HCT116 (cell line): Measurements from ENCODE around the gene SCNN1B. TPM values are rescaled to one million over a fixed set of nuclear protein-coding genes. Genes with fewer than 3 reads are reported as not detected.

Experiments used
- ATAC-seq: fragments of 200-7000 bp; cut with Tn5 transposase; 2 replicates; pipeline ENCODE4 v1.9.1; 2020; ENCODE audit warnings: mild to moderate bottlenecking, moderate library complexity
- BruUV-seq: library from RNA; stranded (reverse); fragments of 400-500 nt; replicated peaks from 2 replicates; lab custom pipeline; 2021; lab: Mats Ljungman, UMichigan
- CTCF ChIA-PET: fragments of 300-600 bp; sonication (Branson Sonifier 250); formaldehyde crosslinking; loops from one replicate; lab custom pipeline; 2021; ENCODE audit warnings: antibody characterized with exemption; lab: Charles Lee
- POLR2A ChIA-PET: fragments of 300-600, 350-600 bp; sonication (Branson Sonifier 250); formaldehyde crosslinking; loops from one replicate; lab custom pipeline; 2021; ENCODE audit warnings: antibody characterized with exemption; lab: Charles Lee
- RAD21 ChIA-PET, 2 experiments: fragments of 300-600 bp; sonication (Branson Sonifier 250); formaldehyde crosslinking; loops; one replicate each; lab custom pipeline; 2023; ENCODE audit warnings: low total read pairs in 2 of 2; ENCODE audit not compliant: uncharacterized antibody in 2 of 2, unreplicated experiment in 2 of 2, low non-redundant PET in 1 of 2; lab: Charles Lee
- DNase-seq: peaks from one replicate; pipeline ENCODE4 v3.0.0-alpha.2; 2010; ENCODE audit warnings: low read depth, low spot score
- H2AFZ ChIP-seq: fragments of 200-600 bp; shearing (Covaris generic), sonication (generic); 2 replicates; pipeline ENCODE4 v1.6.1; 2017; ENCODE audit warnings: low read depth, mixed run types, mixed read lengths, antibody characterized with exemption, low read length; ENCODE audit not compliant: poor library complexity, severe bottlenecking
- H3K27ac ChIP-seq: 2 replicates; pipeline ENCODE4 v1.5.1; 2012; ENCODE audit warnings: low read depth, low read length
- H3K27me3 ChIP-seq: fragments of 200-600 bp; sonication (generic); 2 replicates; pipeline ENCODE4 v1.6.1; 2016; ENCODE audit warnings: mixed run types, low read length, mixed read lengths; ENCODE audit not compliant: insufficient read depth
- H3K36me3 ChIP-seq, 2 experiments: fragments of 200-500 bp in 1 of 2; fragments of 200-600 bp in 1 of 2; sonication (Bioruptor generic) in 1 of 2; sonication (generic) in 1 of 2; 2 replicates each; pipeline versions ENCODE4 v1.5.1 to v1.6.1; 2014 to 2016; ENCODE audit warnings: low read length in 2 of 2, inconsistent platforms in 1 of 2, mixed read lengths in 1 of 2, mixed run types in 1 of 2; ENCODE audit not compliant: insufficient read depth in 2 of 2, control insufficient read depth in 1 of 2
- H3K4me1 ChIP-seq, 2 experiments: fragments of 200-600 bp in 1 of 2; sonication (generic) in 1 of 2; 2 replicates each; pipeline versions ENCODE4 v1.5.1 to v1.6.1; 2012 to 2017; ENCODE audit warnings: low read length in 2 of 2, inconsistent platforms in 1 of 2, mild to moderate bottlenecking in 1 of 2, mixed read lengths in 1 of 2, mixed run types in 1 of 2, moderate library complexity in 1 of 2; ENCODE audit not compliant: insufficient read depth in 2 of 2, control insufficient read depth in 1 of 2
- H3K4me2 ChIP-seq: fragments of 200-600 bp; sonication (generic); 2 replicates; pipeline ENCODE4 v1.6.1; 2017; ENCODE audit warnings: mixed run types, low read length, mixed read lengths
- H3K4me3 ChIP-seq, 2 experiments: fragments of 200-600 bp in 1 of 2; sonication (generic) in 1 of 2; replicated peaks in 1 of 2; 2 replicates each; pipeline ENCODE4 v1.5.1; 2011 to 2016; ENCODE audit warnings: low read length in 2 of 2, control low read depth in 1 of 2, low read depth in 1 of 2, mild to moderate bottlenecking in 1 of 2, mixed read lengths in 1 of 2, mixed run types in 1 of 2
- H3K79me2 ChIP-seq: fragments of 200-600 bp; sonication (generic); 2 replicates; pipeline ENCODE4 v1.6.1; 2017; ENCODE audit warnings: mild to moderate bottlenecking, mixed run types, low read length, moderate library complexity, mixed read lengths; ENCODE audit not compliant: insufficient read depth
- H3K9ac ChIP-seq: fragments of 200-600 bp; sonication (generic); 2 replicates; pipeline ENCODE4 v1.6.1; 2016; ENCODE audit warnings: low read length, mixed read lengths
- H3K9me2 ChIP-seq: fragments of 200-600 bp; sonication (generic), shearing (Covaris generic); 2 replicates; pipeline ENCODE4 v1.6.1; 2017; ENCODE audit warnings: mixed run types, mild to moderate bottlenecking, moderate library complexity; ENCODE audit not compliant: insufficient read depth
- H3K9me3 ChIP-seq, 2 experiments: fragments of 200-500 bp in 1 of 2; fragments of 200-600 bp in 1 of 2; sonication (Bioruptor generic) in 1 of 2; sonication (generic) in 1 of 2; 2 replicates each; pipeline ENCODE4 v1.6.1; 2014 to 2017; ENCODE audit warnings: low read length in 2 of 2, mixed read lengths in 2 of 2, inconsistent platforms in 1 of 2, low read depth in 1 of 2, mild to moderate bottlenecking in 1 of 2, mixed run types in 1 of 2, moderate library complexity in 1 of 2; ENCODE audit not compliant: control insufficient read depth in 1 of 2, insufficient read depth in 1 of 2
- H4K20me1 ChIP-seq: fragments of 200-600 bp; sonication (generic), shearing (Covaris generic); 2 replicates; pipeline ENCODE4 v1.6.1; 2017; ENCODE audit warnings: mixed run types, mild to moderate bottlenecking, moderate library complexity; ENCODE audit not compliant: insufficient read depth
- CBX3 ChIP-seq: IDR thresholded peaks from 2 replicates; pipeline ENCODE4 v1.6.1; 2012; ENCODE audit warnings: low read depth
- ELF1 ChIP-seq: IDR thresholded peaks from 2 replicates; pipeline ENCODE4 v1.6.1; 2012; ENCODE audit warnings: low read depth, borderline replicate concordance
- EZH2phosphoT487 ChIP-seq: fragments of 200-600 bp; IDR thresholded peaks from 2 replicates; pipeline ENCODE4 v1.6.1; 2018; ENCODE audit warnings: antibody characterized with exemption, borderline replicate concordance
- JUND ChIP-seq: IDR thresholded peaks from 2 replicates; pipeline ENCODE4 v1.6.1; 2012
- SRF ChIP-seq: IDR thresholded peaks from 2 replicates; pipeline ENCODE4 v1.6.1; 2012; ENCODE audit warnings: low read depth
- TCF7L2 ChIP-seq: IDR thresholded peaks from 2 replicates; pipeline ENCODE4 v1.7.0; 2011; ENCODE audit warnings: borderline replicate concordance, inconsistent platforms; ENCODE audit not compliant: insufficient read depth, insufficient read length; ENCODE audit errors: extremely low read depth
- ZNF274 ChIP-seq: fragments of 200-500 bp; sonication (Bioruptor generic); IDR thresholded peaks from 2 replicates; pipeline ENCODE4 v1.6.1; 2014; ENCODE audit warnings: mild to moderate bottlenecking, low read depth, low read length, inconsistent platforms
- intact Hi-C: fragments of 100-400 bp; cut with micrococcal nuclease; formaldehyde crosslinking; loops from 2 replicates; pipeline ENCODE4 v1.10.0; 2022
- total RNA-seq: library from RNA; stranded (reverse); gene quantifications from one replicate; pipeline ENCODE4 v1.2.1, GENCODE V29; 2021; ENCODE audit not compliant: unreplicated experiment
- TF ChIP-seq, protein P1 (sequence below): IDR thresholded peaks from 2 replicates; pipeline ENCODE4 v1.6.1; 2012
- TF ChIP-seq, protein P2 (sequence below), 3 experiments: fragments of 200-600 bp in 1 of 3; sonication (generic) in 1 of 3; IDR thresholded peaks in 2 of 3; conservative IDR thresholded peaks in 1 of 3; 2 replicates each; pipeline ENCODE4 v1.5.1; 2012 to 2017; ENCODE audit warnings: low read depth in 2 of 3, low read length in 2 of 3, antibody characterized with exemption in 1 of 3, borderline replicate concordance in 1 of 3, control low read depth in 1 of 3, mild to moderate bottlenecking in 1 of 3, mixed read lengths in 1 of 3, mixed run types in 1 of 3, moderate library complexity in 1 of 3; ENCODE audit not compliant: insufficient read depth in 1 of 3
- TF ChIP-seq, protein P3 (sequence below): IDR thresholded peaks from 2 replicates; pipeline ENCODE4 v1.6.1; 2012

Gene SCNN1B
- total RNA-seq, 1 experiment from 2014 or later: 0.37 TPM

DNA sequence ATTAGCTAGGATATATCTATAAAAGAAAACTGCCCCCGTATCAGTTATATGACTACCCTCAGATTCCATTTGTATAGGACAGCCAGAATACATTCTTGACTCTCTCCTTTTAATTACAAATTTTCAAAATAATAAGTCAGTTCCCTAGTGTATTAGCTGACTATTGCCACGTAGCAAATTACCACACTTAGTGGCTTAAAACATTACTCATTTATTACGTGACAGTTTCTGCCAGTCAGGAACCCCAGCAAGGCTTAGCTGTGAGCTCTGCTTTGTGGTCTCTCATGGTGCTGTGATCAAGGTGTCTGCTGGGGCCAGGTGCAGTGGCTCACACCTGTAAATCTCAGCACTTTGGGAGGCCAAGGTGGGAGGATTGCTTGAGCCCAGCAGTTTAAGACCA is 13.9 kb upstream of the SCNN1B start:
- Histone ChIP-seq H3K27ac (no peak overlapping the region), H3K36me3 (no peaks in the 10 kb centered on the region), H3K79me2 (no peaks in the 10 kb centered on the region)
- TF ChIP-seq, protein P1, sequence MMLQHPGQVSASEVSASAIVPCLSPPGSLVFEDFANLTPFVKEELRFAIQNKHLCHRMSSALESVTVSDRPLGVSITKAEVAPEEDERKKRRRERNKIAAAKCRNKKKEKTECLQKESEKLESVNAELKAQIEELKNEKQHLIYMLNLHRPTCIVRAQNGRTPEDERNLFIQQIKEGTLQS: no peak
- TF ChIP-seq EZH2phosphoT487 (no peak), TCF7L2 (no peak), ELF1 (no peak), ZNF274 (no peak), CBX3 (no peak), SRF (no peak), JUND (no peak)
- TF ChIP-seq, protein P2, sequence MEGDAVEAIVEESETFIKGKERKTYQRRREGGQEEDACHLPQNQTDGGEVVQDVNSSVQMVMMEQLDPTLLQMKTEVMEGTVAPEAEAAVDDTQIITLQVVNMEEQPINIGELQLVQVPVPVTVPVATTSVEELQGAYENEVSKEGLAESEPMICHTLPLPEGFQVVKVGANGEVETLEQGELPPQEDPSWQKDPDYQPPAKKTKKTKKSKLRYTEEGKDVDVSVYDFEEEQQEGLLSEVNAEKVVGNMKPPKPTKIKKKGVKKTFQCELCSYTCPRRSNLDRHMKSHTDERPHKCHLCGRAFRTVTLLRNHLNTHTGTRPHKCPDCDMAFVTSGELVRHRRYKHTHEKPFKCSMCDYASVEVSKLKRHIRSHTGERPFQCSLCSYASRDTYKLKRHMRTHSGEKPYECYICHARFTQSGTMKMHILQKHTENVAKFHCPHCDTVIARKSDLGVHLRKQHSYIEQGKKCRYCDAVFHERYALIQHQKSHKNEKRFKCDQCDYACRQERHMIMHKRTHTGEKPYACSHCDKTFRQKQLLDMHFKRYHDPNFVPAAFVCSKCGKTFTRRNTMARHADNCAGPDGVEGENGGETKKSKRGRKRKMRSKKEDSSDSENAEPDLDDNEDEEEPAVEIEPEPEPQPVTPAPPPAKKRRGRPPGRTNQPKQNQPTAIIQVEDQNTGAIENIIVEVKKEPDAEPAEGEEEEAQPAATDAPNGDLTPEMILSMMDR (IDR thresholded peaks at IDR 0.05 in 2 of 3, conservative IDR thresholded peaks at IDR 0.05 in 1 of 3; ENCODE audit: borderline replicate concordance in 1 of 3, insufficient read depth in 1 of 3, low read depth in 2 of 3, low read length in 2 of 3): no peak
- TF ChIP-seq, protein P3, sequence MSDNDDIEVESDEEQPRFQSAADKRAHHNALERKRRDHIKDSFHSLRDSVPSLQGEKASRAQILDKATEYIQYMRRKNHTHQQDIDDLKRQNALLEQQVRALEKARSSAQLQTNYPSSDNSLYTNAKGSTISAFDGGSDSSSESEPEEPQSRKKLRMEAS: no peak
- TF ChIP-seq, all 23 proteins: peak for 0
- Histone ChIP-seq H3K4me3 (no peak overlapping the region), H3K9me2 (no peaks in the 10 kb centered on the region), H3K4me1 (no peaks in the 10 kb centered on the region), H3K9ac (no peak overlapping the region), H4K20me1 (no peaks in the 10 kb centered on the region), H3K9me3 (no peaks in the 10 kb centered on the region), H3K27me3 (peaks cover 11% of the 10 kb centered on the region), H3K4me2 (no peak overlapping the region), H2AFZ (no peak overlapping the region)
- POLR2A ChIA-PET: no interaction called here
- BruUV-seq: no TSS peak
- DNase-seq (no peak), ATAC-seq (no peak)
- CTCF ChIA-PET: no interaction called here
- RAD21 ChIA-PET: no interaction called here
- intact Hi-C loops: no loop called here
